HepG2 (cell line): ENCODE results near the gene COX18. TPM values are rescaled to one million over a fixed set of nuclear protein-coding genes. Genes with fewer than 3 reads are reported as not detected.

Source experiments
- CENPBD1 ChIP-seq: sonication (generic); formaldehyde crosslinking; IDR thresholded peaks from 2 replicates; pipeline ENCODE4 v1.8.0; 2022; ENCODE audit warnings: missing genetic modification reagents, low read depth, mild to moderate bottlenecking, borderline replicate concordance
- ELF3 ChIP-seq: IDR thresholded peaks from 2 replicates; pipeline ENCODE4 v1.6.1; 2016; ENCODE audit warnings: missing genetic modification reagents, missing compliant biosample characterization
- HNRNPH1 ChIP-seq: fragments of 200-400 bp; formaldehyde crosslinking; optimal IDR thresholded peaks from 2 replicates; pipeline ENCODE3; 2017; ENCODE audit warnings: mild to moderate bottlenecking, low read depth, low read length
- HNRNPL ChIP-seq: fragments of 200-400 bp; formaldehyde crosslinking; IDR thresholded peaks from 2 replicates; pipeline ENCODE4 v1.6.1; 2017; ENCODE audit warnings: mild to moderate bottlenecking, low read depth, low read length
- KLF13 ChIP-seq: sonication (generic); formaldehyde crosslinking; IDR thresholded peaks from 2 replicates; pipeline ENCODE4 v1.4.0; 2020; ENCODE audit warnings: mild to moderate bottlenecking, missing genetic modification reagents
- PREB ChIP-seq: sonication (generic); formaldehyde crosslinking; IDR thresholded peaks from 2 replicates; pipeline ENCODE4 v1.4.0; 2020; ENCODE audit warnings: missing genetic modification reagents
- SNAPC2 ChIP-seq: sonication (generic); formaldehyde crosslinking; IDR thresholded peaks from 2 replicates; pipeline ENCODE4 v1.8.1; 2022; ENCODE audit warnings: mild to moderate bottlenecking, missing genetic modification reagents
- TCF7L2 ChIP-seq: IDR thresholded peaks from 2 replicates; pipeline ENCODE4 v1.6.1; 2011; ENCODE audit warnings: mild to moderate bottlenecking, low read depth, low read length, moderate library complexity
- YEATS2 ChIP-seq: sonication (generic); formaldehyde crosslinking; IDR thresholded peaks from 2 replicates; pipeline ENCODE4 v1.4.0; 2020; ENCODE audit warnings: missing genetic modification reagents, borderline replicate concordance
- ZC3H4 ChIP-seq: sonication (generic); formaldehyde crosslinking; IDR thresholded peaks from 2 replicates; pipeline ENCODE4 v1.4.0; 2020; ENCODE audit warnings: missing genetic modification reagents, borderline replicate concordance
- ZEB1 ChIP-seq: IDR thresholded peaks from 2 replicates; pipeline ENCODE4 v1.6.1; 2012; ENCODE audit warnings: mild to moderate bottlenecking, low read depth, inconsistent platforms; ENCODE audit not compliant: insufficient replicate concordance
- ZFP41 ChIP-seq: sonication (generic); formaldehyde crosslinking; IDR thresholded peaks from 2 replicates; pipeline ENCODE4 v1.4.0; 2020; ENCODE audit warnings: mild to moderate bottlenecking, missing genetic modification reagents, borderline replicate concordance
- ZNF12 ChIP-seq: sonication (generic); formaldehyde crosslinking; IDR thresholded peaks from 2 replicates; pipeline ENCODE4 v1.5.0; 2020; ENCODE audit warnings: missing genetic modification reagents
- ZNF160 ChIP-seq: sonication (generic); formaldehyde crosslinking; IDR thresholded peaks from 2 replicates; pipeline ENCODE4 v1.8.0; 2022; ENCODE audit warnings: mild to moderate bottlenecking, inconsistent platforms, missing genetic modification reagents
- ZNF263 ChIP-seq: sonication (generic); formaldehyde crosslinking; IDR thresholded peaks from 2 replicates; pipeline ENCODE4 v1.4.0; 2020; ENCODE audit warnings: missing genetic modification reagents
- ZNF281 ChIP-seq: sonication (generic); formaldehyde crosslinking; IDR thresholded peaks from 2 replicates; pipeline ENCODE4 v1.4.0; 2020; ENCODE audit warnings: missing genetic modification reagents, borderline replicate concordance
- ZNF326 ChIP-seq: sonication (generic); formaldehyde crosslinking; IDR thresholded peaks from 2 replicates; pipeline ENCODE4 v1.4.0; 2020; ENCODE audit warnings: missing genetic modification reagents, borderline replicate concordance
- ZNF33B ChIP-seq: sonication (generic); formaldehyde crosslinking; IDR thresholded peaks from 2 replicates; pipeline ENCODE4 v1.5.1; 2020; ENCODE audit warnings: mild to moderate bottlenecking, missing genetic modification reagents
- ZNF549 ChIP-seq: sonication (generic); formaldehyde crosslinking; IDR thresholded peaks from 2 replicates; pipeline ENCODE4 v1.5.0; 2020; ENCODE audit warnings: missing genetic modification reagents
- ZNF570 ChIP-seq: sonication (generic); formaldehyde crosslinking; IDR thresholded peaks from 2 replicates; pipeline ENCODE4 v1.4.0; 2020; ENCODE audit warnings: mild to moderate bottlenecking, missing genetic modification reagents, borderline replicate concordance
- ZNF619 ChIP-seq: sonication (generic); formaldehyde crosslinking; IDR thresholded peaks from 2 replicates; pipeline ENCODE4 v1.4.0; 2020; ENCODE audit warnings: mild to moderate bottlenecking, missing genetic modification reagents
- ZNF644 ChIP-seq: IDR thresholded peaks from 2 replicates; pipeline ENCODE4 v1.6.1; 2016; ENCODE audit warnings: low read depth
- polyA plus RNA-seq, 8 experiments: library from polyadenylated mRNA; depleted of rRNA in 3 of 8; stranded (reverse) in 7 of 8; unstranded in 1 of 8; fragments of >200 nt; fragmentation: Illumina TruSeq in 4 of 8; extraction: Trizol in 4 of 8; gene quantifications; 2 replicates each; pipeline versions ENCODE4 v1.2.1 to v1.2.3, GENCODE V29; 2011 to 2016; ENCODE audit warnings: low read depth in 4 of 8, missing spikeins in 1 of 8, mixed read lengths in 1 of 8; ENCODE audit not compliant: insufficient read depth in 1 of 8
- total RNA-seq, 5 experiments: library from RNA; depleted of rRNA; stranded (reverse); fragments of >200 nt; fragmentation: Illumina TruSeq; extraction: Trizol; gene quantifications; 2 replicates each; pipeline ENCODE4 v1.2.3, GENCODE V29; 2016; ENCODE audit warnings: low read depth in 1 of 5
- TF ChIP-seq, protein P1 (sequence below): sonication (generic); formaldehyde crosslinking; IDR thresholded peaks from 2 replicates; pipeline ENCODE4 v1.4.0; 2020; ENCODE audit warnings: low read depth, mild to moderate bottlenecking, missing genetic modification reagents

COX18 gene
- total and polyA plus RNA-seq, 2 of the 13 experiments (the other 11 are each of a cell fraction or from before 2014, with no cell fraction given), result 8.7 to 21.3 TPM

GRCh38 chr4:73069338-73070073 is at the start of gene COX18 (continued):
- TF ChIP-seq CENPBD1 (CRISPR knock-in tag) (no peak; the same call in 1 of the 2 replicates), PREB (CRISPR knock-in tag) (0 out of 2 replicates have a peak, but pooled peaks have one; percentile 11), ZNF570 (CRISPR knock-in tag) (peak; percentile 5; the same call in 1 of the 2 replicates), ZNF12 (CRISPR knock-in tag) (peak; percentile 40; the same call in 1 of the 2 replicates), HNRNPL (no peak), ZFP41 (CRISPR knock-in tag) (peak; percentile 85), KLF13 (CRISPR knock-in tag) (peak; percentile 88), ZNF263 (CRISPR knock-in tag) (no peak), ZNF619 (CRISPR knock-in tag) (peak; percentile 83), YEATS2 (CRISPR knock-in tag) (peak; percentile 89), TCF7L2 (no peak), ZEB1 (no peak), ELF3 (CRISPR knock-in tag) (no peak; the same call in none of the 2 replicates), ZNF281 (CRISPR knock-in tag) (peak; percentile 36; the same call in 1 of the 2 replicates), ZNF33B (CRISPR knock-in tag) (0 out of 2 replicates have a peak, but pooled peaks have one; percentile 77), ZNF160 (peak; percentile 77), ZC3H4 (CRISPR knock-in tag) (peak; percentile 86; the same call in 1 of the 2 replicates), ZNF549 (CRISPR knock-in tag) (no peak), HNRNPH1 (no peak), ZNF326 (CRISPR knock-in tag) (no peak), ZNF644 (CRISPR knock-in tag) (no peak), SNAPC2 (CRISPR knock-in tag) (no peak; the same call in none of the 2 replicates)
- TF ChIP-seq, protein P1, sequence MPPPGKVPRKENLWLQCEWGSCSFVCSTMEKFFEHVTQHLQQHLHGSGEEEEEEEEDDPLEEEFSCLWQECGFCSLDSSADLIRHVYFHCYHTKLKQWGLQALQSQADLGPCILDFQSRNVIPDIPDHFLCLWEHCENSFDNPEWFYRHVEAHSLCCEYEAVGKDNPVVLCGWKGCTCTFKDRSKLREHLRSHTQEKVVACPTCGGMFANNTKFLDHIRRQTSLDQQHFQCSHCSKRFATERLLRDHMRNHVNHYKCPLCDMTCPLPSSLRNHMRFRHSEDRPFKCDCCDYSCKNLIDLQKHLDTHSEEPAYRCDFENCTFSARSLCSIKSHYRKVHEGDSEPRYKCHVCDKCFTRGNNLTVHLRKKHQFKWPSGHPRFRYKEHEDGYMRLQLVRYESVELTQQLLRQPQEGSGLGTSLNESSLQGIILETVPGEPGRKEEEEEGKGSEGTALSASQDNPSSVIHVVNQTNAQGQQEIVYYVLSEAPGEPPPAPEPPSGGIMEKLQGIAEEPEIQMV (CRISPR knock-in tag), result peak; percentile 86; the same call in 1 of the 2 replicates
